GM11168 (cell line): ENCODE results near the gene HSPA12B.

ENCODE experiments used
- in situ Hi-C: fragments of 300-500 bp; cut with MboI; formaldehyde crosslinking; loops from one replicate; pipeline ENCODE4 v1.12.0; 2022; ENCODE audit warnings: low sequenced_read_pairs; ENCODE audit not compliant: unreplicated experiment

HSPA12B gene

DNA sequence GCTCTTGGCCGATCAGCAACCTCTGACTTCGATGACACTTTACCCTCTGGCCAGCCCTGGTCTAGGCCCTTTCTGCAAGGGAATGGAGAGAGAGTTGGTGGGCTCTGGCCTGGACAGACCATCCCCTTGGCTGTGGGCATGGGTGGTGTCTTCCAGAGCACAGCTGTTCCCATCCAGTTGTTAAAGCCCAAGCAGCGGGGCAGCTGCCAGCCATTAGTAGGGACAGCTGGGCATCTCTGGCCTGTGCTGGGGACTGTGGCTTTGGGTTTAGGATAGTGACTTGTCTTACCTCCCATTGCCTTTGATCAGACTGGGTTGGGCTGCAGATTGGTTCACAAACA is 66.4 kb downstream of the HSPA12B start:
- in situ Hi-C loops, result no loop called here

DNA sequence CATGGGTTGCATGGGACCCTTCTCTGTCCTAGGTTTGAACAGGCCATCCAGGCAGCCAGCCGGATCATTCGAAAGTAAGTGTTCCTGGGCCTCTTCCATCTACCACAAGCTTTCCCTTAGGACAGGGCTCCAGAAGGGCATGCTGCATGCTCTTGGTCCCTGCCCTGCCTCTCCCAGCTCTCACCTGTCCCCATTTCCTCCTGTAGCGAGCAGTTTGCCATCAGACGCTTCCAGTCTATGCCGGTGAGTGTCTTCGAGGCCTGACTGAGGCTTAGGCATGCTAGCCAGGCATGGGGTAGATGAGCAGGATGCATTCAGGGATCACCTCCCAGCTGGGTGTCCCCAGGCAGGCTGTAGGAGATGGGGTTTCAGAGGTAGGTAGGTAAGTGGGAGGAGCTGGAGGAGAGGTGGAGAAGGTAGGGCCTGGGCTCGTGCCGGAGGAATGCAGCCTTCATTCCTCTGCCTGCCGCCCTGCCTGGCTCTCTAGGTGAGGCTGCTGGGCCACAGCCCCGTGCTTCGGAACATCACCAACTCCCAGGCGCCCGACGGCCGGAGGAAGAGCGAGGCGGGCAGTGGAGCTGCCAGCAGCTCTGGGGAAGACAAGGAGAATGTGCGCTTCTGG is 67.9 kb downstream of the HSPA12B start:
- in situ Hi-C loops, result no loop called here

DNA sequence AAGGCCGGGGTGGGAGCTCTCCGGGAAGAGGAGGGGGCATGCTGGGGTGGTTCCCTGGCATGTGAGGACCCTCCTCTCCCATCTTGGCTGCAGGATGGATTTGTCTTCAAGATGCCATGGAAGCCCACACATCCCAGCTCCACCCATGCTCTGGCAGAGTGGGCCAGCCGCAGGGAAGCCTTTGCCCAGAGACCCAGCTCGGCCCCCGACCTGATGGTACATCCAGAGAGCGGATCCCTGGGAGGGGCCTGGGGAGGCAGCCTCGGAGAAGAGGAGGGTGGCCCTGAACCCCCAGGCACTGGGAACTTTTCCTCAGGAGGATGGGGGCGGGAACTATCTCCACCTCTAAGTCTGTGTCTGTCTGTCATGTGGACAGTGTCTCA is 68.4 kb downstream of the HSPA12B start:
- in situ Hi-C loops, result no loop called here

DNA sequence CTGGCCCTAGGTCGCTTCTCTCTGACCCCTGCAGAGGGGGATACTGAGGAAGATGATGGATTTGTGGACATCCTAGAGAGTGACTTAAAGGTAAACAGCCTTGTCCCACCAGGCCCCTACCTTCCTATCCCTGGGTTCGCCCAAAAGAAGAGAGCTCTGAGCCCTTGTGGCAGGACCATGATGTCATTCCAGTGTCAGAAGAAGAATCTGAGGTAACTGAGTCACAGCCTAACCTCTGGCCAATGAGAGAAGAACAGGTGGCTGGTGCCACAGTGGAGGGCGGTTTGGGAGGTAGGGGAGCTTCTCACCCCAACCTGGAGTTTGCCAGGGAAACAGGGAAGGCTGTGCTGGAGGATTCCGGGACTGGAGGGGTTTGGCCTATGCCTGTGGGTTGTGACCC is 68.8 kb downstream of the HSPA12B start:
- in situ Hi-C loops, result no loop called here

DNA sequence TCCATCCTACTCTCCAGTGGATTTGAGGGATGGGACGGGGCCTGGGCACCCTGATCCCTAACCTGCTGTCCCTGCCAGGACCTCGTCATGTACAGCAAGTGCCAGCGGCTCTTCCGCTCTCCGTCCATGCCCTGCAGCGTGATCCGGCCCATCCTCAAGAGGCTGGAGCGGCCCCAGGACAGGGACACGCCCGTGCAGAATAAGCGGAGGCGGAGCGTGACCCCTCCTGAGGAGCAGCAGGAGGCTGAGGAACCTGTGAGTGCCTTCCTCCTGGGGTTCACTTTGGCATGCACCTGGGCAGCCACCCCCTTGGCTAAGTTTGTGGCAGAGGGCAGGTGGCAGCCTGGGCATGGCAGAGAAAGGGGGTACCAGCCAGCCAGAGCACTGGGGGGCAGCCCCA is 69.4 kb downstream of the HSPA12B start:
- in situ Hi-C loops, result no loop called here
